ENCODE results near the gene FILIP1. TPM values are rescaled to one million over a fixed set of nuclear protein-coding genes. Genes with fewer than 3 reads are reported as not detected.

Gene FILIP1, protein sequence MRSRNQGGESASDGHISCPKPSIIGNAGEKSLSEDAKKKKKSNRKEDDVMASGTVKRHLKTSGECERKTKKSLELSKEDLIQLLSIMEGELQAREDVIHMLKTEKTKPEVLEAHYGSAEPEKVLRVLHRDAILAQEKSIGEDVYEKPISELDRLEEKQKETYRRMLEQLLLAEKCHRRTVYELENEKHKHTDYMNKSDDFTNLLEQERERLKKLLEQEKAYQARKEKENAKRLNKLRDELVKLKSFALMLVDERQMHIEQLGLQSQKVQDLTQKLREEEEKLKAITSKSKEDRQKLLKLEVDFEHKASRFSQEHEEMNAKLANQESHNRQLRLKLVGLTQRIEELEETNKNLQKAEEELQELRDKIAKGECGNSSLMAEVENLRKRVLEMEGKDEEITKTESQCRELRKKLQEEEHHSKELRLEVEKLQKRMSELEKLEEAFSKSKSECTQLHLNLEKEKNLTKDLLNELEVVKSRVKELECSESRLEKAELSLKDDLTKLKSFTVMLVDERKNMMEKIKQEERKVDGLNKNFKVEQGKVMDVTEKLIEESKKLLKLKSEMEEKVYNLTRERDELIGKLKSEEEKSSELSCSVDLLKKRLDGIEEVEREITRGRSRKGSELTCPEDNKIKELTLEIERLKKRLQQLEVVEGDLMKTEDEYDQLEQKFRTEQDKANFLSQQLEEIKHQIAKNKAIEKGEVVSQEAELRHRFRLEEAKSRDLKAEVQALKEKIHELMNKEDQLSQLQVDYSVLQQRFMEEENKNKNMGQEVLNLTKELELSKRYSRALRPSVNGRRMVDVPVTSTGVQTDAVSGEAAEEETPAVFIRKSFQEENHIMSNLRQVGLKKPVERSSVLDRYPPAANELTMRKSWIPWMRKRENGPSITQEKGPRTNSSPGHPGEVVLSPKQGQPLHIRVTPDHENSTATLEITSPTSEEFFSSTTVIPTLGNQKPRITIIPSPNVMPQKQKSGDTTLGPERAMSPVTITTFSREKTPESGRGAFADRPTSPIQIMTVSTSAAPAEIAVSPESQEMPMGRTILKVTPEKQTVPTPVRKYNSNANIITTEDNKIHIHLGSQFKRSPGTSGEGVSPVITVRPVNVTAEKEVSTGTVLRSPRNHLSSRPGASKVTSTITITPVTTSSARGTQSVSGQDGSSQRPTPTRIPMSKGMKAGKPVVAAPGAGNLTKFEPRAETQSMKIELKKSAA (N-terminal part only)
- 0.03 TPM in 1 of 2 replicates, not detected in the other for total RNA-seq (2014; rRNA removed; shearing (Covaris generic))
- 0.04 and 0.10 TPM in 2 replicates for polyA plus RNA-seq (2015; cell fraction: cytosol; rRNA removed)
- polyA plus RNA-seq (2015; cell fraction: nucleus; rRNA removed): not detected in 2 replicates

- no peak for DNase-seq (ENCODE audit: low read depth, low spot score)
- in situ Hi-C loops (cut with HindIII; ENCODE audit: low pct_unique_long_range_greater_than_20kb, low sequenced_read_pairs): no loop called here
These were observed at the start of gene FILIP1 for GRCh38 chr6:75493400-75494064. Gene FILIP1, minus strand, starts transcription at chr6:75493800. Its CDS starts 78,828 bp downstream, at chr6:75414972.

GRCh38 chr6:75543311-75543710, 49.7 kb upstream of the FILIP1 start:
- DNase-seq (ENCODE audit: low read depth, low spot score): no peak
- in situ Hi-C loops (cut with HindIII; ENCODE audit: low pct_unique_long_range_greater_than_20kb, low sequenced_read_pairs): no loop called here

DNA sequence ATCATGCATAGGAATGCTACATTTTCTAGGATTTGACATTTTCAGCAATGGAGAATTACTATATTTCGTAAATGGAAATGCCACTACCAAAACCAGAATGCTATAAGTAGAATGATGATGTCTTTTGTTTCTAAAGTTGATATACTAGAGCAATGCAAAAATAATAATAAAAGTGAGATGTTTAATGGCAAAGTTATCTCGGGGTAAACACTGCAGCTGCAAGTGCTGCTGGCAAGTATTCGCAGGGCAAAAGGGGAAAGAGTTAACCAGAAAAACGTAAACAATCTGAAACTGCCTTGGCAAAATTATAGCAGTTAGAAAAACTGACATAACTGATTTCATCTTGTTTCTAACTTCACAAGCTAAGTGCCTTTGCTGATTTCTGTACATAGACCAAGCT, 45.5 kb upstream of the FILIP1 start:
- in situ Hi-C loops (cut with HindIII; ENCODE audit: low pct_unique_long_range_greater_than_20kb, low sequenced_read_pairs): no loop called here
- no peak for DNase-seq (ENCODE audit: low read depth, low spot score)

DNA sequence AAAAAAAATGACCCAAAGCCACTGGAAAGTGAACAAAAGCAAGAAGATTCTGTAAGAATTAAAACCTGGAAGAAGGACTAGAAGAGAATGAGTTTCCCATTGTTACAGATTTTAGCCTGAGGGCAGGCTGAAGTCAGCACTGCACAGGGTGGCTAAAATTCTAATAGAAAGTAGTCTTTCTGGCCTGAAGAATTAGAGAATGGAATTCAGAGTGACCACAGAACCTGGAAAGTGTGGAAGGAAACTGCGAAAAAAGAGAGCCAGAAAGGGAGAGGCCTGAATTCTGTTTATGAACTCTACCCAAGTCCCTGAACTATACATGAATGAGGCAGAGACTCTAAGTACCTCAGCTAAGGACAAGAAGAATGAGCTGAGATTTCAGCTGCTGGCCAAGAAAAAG, 38.9 kb upstream of the FILIP1 start:
- in situ Hi-C loops (cut with HindIII; ENCODE audit: low pct_unique_long_range_greater_than_20kb, low sequenced_read_pairs): no loop called here
- peak; percentile 26 for DNase-seq (ENCODE audit: low read depth, low spot score)

DNA sequence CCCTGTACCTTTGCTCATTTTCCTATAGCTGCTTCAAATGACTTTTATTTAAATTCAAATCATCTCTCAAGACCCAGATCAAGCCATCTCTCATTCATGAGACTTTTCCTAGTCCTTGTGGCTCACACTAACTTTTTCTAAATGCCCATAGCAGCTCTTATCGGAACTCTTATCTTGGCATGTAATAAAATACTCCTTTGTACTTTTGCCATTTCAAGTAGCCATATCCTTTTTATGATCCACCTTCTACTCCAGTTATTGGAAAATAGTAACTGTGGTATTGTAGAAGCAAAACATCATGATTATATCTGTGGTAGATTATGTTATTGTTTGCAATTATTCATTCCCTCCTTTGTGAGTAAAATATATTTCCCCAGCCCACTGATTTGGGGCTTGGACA, 37.6 kb upstream of the FILIP1 start:
- DNase-seq (ENCODE audit: low read depth, low spot score): no peak
- in situ Hi-C loops (cut with HindIII; ENCODE audit: low pct_unique_long_range_greater_than_20kb, low sequenced_read_pairs): no loop called here

DNA sequence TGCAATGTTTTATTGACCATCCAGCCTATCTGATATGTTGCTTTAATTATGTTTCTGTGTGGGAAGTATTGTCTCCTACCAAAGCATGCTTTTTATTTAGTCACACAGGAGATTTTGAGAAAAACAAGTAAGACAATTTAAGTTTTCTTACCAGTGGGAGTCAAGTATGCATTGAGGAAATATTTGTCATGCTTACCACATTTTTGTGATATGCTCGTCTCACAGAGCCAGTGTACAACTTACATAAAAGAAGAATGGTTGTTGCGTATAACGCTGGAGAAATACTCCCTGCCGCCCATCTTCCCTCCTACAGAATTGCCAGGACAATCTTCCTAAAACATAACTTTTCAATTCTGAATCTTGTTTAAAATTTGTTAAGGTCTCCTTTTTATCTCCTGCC, 37.1 kb upstream of the FILIP1 start:
- in situ Hi-C loops (cut with HindIII; ENCODE audit: low pct_unique_long_range_greater_than_20kb, low sequenced_read_pairs): no loop called here

DNA sequence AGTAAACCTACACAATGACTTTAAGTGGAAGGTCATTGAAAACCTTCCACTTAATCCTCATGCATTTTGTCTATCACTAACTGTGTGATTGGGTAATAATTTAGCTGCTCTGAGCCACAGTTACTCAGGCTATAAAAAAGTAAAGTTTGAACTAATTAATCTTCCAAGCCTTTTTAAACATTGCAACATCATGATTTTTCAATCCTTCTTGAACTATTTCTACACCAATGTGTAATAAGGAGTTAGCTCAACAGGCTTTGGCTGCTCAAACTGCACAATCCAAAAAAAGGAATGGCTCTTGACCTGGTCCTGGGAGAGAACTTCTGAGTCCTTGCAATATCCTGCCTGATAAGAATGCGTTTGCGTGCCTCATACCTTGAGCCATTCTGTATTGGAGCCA, 34.8 kb upstream of the FILIP1 start:
- no peak for DNase-seq (ENCODE audit: low read depth, low spot score)
- in situ Hi-C loops (cut with HindIII; ENCODE audit: low pct_unique_long_range_greater_than_20kb, low sequenced_read_pairs): no loop called here

More for the DNA sequence above, 37.1 kb upstream of the FILIP1 start:
- no peak for DNase-seq (ENCODE audit: low read depth, low spot score)

GRCh38 chr6:75526502-75527127, 33.0 kb upstream of the FILIP1 start:
- in situ Hi-C loops (cut with HindIII; ENCODE audit: low pct_unique_long_range_greater_than_20kb, low sequenced_read_pairs): no loop called here

DNA sequence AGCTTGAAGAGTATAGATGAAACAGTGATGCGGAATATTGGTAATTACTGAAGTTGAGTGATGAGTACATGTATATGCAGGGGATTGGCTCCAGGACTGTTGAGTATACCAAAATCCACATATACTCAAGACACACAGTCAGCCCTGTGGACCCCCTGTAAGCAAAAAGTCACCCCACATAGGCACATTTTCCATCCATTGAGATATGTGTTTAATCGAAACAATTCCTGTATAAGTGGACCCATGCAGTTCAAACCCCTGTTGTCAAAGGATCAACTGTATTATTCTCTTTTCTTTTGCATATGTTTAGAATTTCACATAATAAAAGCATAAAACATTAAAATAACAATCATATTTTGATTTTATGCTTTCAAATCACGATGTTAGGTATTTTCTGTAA, 32.1 kb upstream of the FILIP1 start:
- in situ Hi-C loops (cut with HindIII; ENCODE audit: low pct_unique_long_range_greater_than_20kb, low sequenced_read_pairs): no loop called here
- DNase-seq (ENCODE audit: low read depth, low spot score): no peak

More at GRCh38 chr6:75526502-75527127, 33.0 kb upstream of the FILIP1 start:
- peak; percentile 78 for DNase-seq (ENCODE audit: low read depth, low spot score)

- in situ Hi-C loops (cut with HindIII; ENCODE audit: low pct_unique_long_range_greater_than_20kb, low sequenced_read_pairs): no loop called here
These were observed 30.8 kb upstream of the FILIP1 start for GRCh38 chr6:75524322-75524972.

DNA sequence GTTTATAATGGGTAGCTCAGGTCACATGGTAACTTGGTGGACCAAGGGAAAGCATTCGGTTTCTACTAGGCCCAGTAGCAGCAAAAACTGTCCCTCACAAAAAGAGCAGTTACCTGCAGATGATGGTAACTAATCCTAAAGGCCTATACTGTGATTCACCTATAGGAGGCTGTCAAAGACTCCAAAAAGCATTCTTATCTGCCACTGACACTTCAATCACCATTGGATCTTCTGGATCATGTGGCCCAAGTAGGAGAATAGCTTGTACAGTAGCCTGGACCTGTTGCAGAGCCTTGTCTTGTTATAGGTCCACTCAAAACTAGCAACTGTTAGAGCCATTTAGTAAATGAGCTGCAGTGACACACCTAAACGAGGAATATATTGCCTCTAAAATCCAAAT, 23.2 kb upstream of the FILIP1 start:
- in situ Hi-C loops (cut with HindIII; ENCODE audit: low pct_unique_long_range_greater_than_20kb, low sequenced_read_pairs): no loop called here
- DNase-seq (ENCODE audit: low read depth, low spot score): no peak

More at GRCh38 chr6:75524322-75524972, 30.8 kb upstream of the FILIP1 start:
- no peak for DNase-seq (ENCODE audit: low read depth, low spot score)

DNA sequence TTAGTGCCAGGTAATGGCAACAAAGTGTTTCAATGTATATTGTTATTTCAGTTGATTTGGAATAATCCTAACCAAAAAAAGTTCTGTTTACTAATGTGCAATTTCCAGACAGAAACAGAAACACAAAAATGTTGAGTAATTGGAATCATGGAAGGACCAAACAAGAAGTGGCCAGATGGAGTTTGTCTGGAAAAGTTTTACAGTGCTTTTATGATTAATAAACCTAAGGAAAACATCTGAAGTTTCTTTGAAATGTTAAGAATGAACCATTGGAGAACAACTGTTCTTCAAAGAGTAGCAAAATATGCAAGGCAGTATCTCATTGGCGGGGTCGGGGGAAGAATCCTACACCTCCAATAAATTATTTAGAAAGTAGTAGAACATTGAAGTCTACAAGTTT, 19.0 kb upstream of the FILIP1 start:
- in situ Hi-C loops (cut with HindIII; ENCODE audit: low pct_unique_long_range_greater_than_20kb, low sequenced_read_pairs): no loop called here
- DNase-seq (ENCODE audit: low read depth, low spot score): no peak

DNA sequence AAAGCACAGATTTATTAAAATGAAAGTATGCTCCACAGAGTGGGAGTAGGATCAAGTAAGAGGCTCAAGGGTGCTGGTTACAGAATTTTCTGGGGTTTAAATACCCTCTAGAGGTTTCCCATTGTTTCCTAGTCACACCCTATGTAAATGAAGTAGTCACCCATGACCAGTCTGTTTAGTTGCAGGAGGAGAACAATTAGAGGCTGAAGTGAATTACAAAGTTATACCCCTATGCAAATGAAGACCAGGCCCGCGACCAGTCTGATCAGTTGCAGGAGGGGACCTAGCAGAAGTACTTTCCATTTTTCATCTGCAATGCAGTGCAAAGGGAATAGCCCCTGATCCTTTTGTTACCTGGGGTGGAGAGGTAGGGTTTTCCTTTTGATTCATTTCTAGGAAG, 11.8 kb upstream of the FILIP1 start:
- DNase-seq (ENCODE audit: low read depth, low spot score): no peak
- in situ Hi-C loops (cut with HindIII; ENCODE audit: low pct_unique_long_range_greater_than_20kb, low sequenced_read_pairs): no loop called here

DNA sequence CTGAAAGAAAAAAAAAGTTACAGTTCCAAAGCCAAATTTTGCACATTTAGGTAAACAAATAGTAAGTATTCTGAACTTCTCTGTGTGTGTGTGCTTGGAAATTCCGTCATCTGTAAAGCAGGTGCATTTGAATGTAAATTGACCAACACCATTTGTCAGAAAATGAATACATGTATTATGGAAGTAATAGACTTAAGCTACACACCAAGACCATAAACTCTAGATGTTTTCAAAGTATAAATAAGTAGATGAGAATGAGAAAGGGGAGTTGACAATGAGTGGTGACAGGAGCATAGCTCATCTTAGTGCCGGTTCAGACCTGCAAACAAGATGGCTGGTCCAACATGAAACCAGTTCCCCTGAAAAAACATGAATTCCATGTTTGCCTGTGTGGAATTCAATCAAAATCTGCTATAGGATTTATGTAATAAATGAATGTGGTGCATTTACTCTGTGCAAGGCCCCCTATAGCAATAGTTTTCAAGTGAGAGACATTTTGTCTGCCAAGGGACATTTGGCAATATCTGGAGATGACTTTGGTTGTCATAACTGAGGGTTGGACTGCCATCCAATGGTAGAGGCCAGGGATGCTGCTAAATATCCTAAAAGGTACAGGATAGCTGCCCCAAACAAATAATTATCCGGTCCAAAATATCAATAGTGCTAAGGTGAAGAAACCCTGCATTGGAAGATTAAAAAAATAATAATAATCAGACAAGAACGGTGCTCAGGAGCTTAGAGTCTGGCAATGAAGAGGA, 11.0 kb upstream of the FILIP1 start:
- DNase-seq (ENCODE audit: low read depth, low spot score): peak; percentile 47
- in situ Hi-C loops (cut with HindIII; ENCODE audit: low pct_unique_long_range_greater_than_20kb, low sequenced_read_pairs): no loop called here

GRCh38 chr6:75503291-75503690, 9.7 kb upstream of the FILIP1 start:
- in situ Hi-C loops (cut with HindIII; ENCODE audit: low pct_unique_long_range_greater_than_20kb, low sequenced_read_pairs): no loop called here
- DNase-seq (ENCODE audit: low read depth, low spot score): no peak

DNA sequence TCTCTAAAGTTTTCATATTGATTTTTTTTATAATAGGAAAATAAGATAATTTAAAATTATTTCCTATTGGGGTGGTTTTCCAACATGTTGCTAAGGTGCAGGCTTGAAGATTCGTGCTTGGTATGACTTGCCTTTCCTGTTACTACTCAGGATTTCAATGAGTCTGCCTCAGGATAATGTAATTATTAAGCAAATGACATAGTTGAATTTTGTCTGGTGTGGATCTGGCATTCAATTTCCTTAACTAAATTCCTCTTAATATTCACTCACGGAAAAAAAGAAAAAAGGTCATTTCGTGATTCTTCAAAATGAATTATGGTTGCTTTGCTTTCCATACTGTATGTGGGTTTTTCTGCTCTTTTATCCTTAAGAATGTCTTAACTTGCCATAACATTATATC, 9.3 kb upstream of the FILIP1 start:
- in situ Hi-C loops (cut with HindIII; ENCODE audit: low pct_unique_long_range_greater_than_20kb, low sequenced_read_pairs): no loop called here
- DNase-seq (ENCODE audit: low read depth, low spot score): no peak

Data from SK-MEL-5 (cell line).